NCI-H446 treated with DMSO at 0.1 percent for 48 hours (cell line): ENCODE results near the gene SPEG.
A peak's percentile ranks its signal among the peaks of the same experiment; 100 is the strongest.

Experiments
- DNase-seq: peaks from one replicate; lab custom pipeline; 2025; lab: John Stamatoyannopoulos, UW

The SPEG gene

DNA sequence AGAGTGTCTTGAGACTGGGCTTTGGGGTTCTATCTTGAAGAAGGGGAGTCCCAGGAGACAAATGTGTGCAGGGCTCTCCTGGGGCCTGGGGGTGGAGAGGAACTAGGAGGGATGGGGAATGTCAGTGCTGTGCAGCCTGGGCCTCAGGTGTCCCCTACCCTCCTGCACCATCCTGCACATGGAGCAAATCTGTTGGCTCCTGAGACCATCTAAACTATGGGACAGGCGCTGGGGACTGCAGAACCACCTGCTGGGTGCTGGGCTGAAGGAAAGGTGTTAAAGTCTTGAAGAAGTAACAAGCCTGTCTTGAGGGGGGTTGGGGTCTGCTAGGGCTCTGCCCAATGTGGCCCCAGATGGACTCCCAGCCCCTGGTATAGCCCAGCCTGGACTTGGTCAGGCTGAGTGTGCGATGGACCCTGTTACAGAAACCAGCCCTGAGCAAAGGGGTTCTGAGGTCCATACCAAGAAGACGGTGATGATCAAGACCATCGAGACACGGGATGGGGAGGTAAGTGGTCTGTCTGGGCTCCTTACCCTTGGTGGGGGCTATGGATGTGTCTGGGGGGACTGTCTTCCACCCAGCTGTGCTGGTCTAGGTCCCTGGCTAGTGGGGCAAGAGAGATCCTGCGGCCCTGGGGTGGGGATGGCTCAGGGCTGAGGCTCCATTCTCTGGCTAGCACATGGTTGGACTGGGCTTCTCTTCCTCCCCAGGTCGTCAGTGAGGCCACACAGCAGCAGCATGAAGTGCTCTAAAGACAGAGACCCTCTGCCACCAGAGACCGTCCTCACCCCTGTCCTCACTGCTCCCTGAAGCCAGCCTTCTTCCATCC is 9.2 kb upstream of the SPEG start:
- DNase-seq: no peak

DNA sequence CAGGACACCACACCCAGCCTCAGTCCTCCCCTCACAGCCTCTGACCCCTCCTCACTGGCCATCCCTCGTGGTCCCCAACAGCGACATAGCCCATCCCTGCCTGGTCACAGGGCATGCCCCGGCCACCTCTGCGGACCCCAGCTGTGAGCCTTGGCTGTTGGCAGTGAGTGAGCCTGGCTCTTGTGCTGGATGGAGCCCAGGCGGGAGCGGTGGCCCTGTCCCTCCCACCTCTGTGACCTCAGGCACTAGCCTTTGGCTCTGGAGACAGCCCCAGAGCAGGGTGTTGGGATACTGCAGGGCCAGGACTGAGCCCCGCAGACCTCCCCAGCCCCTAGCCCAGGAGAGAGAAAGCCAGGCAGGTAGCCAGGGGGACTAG is 8.6 kb upstream of the SPEG start:
- no peak for DNase-seq

DNA sequence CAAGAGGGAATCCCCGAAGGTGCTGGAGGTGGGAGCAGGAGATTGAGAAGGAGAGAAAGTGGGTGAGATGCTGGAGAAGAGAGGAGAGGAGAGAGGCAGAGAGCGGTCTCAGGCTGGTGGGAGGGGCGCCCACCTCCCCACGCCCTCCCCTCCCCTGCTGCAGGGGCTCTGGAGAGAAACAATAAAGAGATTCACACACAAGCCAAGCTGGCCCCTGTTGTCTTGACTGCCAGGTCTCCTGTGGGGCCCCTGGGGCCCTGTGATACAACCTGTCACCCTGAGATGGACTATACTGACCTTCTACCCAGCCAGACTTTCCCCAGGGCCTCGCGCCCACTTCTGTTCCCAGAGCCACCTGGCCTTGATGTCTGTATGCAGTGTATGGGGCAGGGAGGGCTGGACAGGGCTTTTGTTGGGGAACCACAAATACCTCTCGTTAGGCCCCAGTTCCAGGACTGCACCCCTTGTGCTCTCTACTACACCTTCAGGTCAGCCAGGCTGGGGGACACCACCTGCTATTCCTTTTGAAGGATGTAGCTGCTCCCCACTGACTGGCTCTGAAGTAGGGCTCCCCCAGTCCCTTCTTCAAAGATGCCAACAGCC is 8.0 kb upstream of the SPEG start:
- DNase-seq: no peak

DNA sequence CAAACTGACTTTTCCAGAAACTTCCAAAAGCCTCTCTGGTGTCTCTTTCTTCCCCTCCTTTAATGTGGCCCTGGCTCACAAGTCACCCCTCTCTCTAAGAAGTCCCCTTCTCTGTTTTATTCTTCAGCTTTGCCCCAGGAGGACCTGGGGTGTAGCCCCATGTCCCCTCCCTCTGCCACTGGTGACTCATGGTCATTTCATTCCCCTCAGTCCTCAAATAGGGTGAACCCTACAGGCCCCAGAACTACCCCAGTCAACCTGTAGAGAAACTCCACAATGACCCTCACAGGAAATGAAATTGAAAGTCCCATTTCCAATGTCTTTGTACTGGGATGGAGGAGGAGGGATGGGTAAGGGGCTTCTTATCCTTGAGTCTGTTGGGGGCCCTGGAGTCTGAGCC is 6.2 kb upstream of the SPEG start:
- no peak for DNase-seq

DNA sequence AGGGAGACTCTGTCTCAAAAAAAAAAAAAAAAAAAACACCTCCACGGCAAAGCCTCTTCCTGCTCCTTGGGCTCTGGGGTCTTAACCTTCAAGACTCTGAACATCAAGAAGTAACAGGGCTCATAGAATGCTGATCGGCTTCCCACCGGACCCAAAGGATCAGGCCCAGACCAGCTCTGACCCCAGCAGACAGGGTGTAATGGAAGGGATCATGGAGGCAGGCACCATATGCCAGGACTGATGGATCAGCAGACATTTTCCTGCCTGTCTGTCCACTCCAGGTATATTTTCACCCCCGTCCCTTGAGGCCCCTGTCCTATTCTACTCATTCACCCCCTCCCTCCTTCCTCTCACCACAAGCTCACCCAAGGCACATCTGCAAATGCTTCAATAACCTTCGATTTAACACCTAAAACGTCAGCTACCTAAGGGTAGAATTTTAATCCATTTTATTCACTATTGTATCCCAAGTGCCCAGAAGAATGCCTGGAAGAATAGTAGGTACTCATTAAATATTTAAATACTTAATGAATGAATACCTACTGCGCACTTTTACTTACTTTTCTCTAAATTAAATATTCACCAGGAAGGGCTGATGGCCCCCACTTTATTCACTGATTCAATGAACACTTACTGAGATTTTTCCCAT is 4.6 kb upstream of the SPEG start:
- DNase-seq: no peak

DNA sequence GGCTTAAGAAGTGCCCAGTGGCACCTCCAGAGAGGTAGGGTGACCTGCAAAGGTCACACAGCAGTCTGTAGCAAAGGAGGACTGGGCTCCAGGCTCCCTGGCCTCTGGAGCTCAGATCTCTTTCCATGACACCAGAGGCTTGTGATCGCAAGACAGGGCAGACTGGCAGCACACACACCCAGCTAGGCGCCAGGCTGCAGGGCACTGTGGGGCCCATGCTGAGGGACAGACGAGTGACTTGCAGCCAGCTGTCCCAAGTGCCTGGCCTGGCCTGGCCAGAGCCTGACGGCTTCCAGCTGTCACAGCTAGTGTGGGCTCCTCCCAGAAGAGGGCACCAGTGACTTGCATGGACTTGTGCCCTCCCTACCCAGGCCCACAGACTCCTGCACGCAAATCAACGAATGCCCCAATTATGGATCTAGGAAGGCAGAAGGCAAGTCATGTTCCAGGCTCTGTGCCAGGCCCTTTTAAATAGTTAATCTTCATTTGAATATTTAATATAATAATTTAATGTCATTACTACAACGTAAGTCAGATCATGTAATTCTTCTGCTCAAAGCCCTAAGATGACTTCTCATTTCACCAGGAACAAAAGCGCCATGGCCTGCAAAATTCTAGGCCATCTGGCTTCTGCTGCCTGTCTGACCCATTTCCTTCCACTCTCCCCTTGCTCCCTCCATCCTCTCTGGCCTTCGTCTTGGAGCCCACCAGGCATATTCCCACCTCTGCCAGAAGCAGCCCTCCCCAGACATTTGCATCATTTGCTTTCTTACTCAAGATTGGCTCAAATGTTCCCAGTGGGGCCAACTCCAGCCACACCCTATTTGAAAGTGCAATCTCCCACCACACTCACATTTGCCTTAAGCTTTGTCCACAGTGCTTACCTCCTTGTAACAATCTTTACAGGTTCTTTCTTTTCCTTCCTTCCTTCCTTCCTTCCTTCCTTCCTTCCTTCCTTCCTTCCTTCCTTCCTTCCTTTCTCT is 3.7 kb upstream of the SPEG start:
- peak; percentile 63 for DNase-seq

DNA sequence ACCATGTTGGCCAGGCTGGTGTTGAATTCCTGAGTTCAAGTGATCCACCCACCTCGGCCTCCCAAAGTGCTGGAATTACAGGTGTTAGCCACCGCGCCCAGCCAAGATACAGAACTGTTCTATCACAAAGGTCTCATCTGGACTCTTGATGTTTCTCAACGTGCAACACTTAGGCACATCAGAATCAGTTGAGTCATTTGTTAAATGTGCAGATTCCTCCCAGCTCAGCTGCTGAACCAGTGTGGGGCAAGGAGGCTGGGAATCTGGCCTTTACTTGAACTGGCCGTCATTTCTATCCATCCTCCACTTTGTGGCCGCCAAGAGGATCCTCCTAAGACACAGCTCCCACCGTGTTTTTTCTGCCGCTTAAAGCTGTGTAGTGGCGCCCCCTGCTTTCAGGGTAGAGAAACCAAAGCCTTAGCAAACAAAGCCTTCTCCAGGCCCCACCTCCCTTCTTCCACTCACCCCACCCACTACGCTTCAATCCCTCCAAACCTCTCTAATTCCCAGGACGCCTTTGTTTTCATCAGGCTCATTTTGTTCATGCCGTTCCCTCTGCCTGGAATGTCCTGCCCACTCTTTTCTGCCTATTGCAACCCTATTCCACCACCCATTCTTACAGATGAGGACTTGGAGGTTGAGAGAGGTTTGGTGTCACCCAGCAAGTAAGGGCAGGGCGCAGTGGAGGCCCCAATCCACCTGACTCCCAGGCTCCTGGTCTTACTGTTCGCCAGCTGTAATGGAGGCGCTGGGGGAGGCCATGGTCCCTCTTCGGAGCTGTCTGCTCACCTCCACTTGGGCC is 776 bp upstream of the SPEG start:
- no peak for DNase-seq

DNA sequence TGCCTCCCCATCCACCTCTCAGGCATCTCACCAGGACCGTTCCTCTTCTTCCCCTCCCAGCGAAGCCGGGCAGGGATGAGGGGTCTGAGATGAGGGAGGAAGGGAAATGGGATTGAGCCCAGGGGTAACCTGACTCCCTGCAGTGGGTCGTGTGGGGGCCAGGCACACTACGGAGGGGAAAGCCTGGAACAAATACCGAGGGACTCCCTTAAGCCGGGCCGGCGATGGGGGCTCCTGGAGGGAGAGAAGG is 250 bp upstream of the SPEG start:
- DNase-seq: no peak

DNA sequence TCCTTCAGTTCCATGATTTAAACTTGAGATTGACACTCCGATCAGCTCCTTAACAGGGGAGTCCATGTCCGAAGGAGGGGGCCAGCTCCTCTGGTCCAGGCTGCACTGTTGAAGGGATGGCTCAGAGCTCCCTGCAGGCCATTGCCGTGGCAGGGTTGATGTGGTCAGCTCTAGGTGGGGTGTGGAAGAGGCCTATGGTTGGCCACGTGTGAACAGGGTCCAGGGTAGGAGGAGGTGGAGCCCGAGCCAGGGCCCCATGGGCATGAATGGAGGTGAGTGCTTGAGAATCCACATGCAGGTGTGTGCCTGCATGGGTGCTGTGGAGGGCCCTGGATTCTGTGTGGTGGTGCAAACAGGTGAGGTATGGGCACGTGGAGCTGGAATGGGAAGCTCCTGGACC is 1.1 kb downstream of the SPEG start:
- no peak for DNase-seq

DNA sequence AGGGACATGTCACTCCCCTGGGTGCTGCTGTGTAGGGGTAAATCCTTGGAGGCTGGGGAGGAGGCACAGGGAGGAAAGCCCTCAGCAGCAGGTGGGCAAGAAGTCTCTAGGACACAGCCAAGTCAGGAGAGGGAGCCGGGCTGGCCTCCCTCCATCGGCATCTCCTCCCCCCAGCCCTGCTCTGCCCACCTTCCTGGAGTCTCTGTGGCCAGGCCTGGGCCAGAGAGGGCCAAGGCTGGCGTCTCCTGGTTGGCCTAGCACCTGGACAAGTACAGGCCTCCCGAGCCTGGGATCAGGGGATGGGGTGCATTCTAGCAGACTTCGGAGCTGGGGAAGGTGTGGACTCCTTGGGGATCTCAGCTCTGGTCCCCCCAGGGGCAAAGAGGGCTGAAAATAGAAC is 1.8 kb downstream of the SPEG start:
- DNase-seq: no peak

DNA sequence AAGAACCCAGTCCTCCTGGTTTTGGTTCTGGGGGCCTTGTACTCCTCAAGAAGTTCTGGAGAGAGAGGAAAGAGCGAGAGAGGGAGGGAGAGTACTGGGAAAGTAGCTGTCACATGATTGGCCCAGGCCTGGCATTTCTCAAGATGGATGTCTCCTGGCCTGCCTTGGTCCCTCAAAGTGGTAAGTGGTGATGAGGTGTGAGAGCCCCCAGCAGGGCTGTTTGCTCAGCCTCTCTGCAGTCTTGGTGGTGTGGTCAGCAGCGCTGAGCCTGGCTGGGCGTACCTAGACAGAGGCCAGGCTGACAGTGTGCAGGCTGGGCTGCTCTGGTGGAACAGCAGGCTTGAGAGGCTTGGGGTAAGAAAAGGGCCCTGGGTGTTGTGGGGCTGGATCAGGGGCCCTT is 2.5 kb downstream of the SPEG start:
- no peak for DNase-seq

DNA sequence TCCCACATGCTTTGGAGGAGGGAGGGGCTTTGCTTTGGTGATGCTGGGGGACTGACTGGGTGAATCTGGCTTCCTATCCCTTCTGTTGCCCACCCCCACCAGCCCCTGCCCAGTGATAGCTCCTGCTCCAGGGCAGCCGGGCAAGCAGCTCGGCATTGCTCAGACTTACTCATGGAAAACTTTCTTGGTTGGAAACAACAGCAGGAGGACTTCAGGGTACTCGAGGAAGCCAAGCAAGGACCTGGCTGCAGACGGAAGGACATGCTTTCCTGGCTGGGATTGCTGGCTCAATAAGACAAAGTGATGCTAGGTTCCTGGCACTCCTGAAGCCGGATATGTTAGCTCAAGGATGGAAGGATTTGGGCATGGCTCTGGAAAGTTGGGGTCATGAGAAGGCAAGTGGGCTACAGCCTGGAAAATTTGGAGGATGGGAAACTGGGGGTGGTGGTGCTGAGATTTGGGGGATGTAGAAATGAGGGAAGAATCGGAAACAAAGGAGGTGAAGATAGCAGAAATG is 3.1 kb downstream of the SPEG start:
- DNase-seq: no peak

DNA sequence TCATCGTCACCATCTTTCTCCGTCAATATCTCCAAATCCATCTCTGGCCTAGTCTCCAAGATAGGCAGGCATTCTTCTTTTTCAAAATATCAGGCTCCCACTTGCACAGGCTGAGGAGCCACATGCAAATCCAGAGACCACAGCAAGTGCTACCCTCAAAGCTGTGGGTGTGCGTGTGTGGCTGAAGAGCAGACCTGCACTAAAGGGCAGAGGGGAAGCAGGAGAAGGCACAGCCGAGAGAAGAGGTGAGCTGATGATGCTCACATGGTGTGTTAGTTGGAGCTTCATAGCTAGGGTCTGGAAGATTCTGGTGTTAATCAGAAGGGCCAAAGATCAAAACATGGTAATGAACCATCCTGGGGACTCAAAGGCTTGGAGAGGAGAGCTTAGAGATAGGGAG is 3.8 kb downstream of the SPEG start:
- DNase-seq: no peak

DNA sequence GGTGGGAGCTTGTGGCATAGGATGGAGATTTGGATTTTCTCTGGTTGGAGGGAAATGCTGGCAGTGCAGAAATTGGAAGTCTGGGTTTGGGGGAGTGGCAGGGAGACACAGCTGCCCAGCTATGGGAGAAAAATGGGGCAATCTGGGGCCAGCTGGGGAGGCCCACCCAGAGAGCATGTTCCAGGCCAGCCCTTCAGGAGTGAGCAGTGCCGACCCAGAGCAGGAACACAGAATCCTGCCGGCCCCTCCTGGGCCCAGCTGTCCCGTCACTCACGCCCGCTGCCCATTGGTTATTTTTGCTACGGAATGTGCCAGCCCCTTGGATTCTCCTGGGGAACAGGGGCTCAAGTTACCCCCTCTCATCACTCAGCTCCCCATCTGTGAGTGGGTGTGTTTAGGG is 4.9 kb downstream of the SPEG start:
- no peak for DNase-seq

DNA sequence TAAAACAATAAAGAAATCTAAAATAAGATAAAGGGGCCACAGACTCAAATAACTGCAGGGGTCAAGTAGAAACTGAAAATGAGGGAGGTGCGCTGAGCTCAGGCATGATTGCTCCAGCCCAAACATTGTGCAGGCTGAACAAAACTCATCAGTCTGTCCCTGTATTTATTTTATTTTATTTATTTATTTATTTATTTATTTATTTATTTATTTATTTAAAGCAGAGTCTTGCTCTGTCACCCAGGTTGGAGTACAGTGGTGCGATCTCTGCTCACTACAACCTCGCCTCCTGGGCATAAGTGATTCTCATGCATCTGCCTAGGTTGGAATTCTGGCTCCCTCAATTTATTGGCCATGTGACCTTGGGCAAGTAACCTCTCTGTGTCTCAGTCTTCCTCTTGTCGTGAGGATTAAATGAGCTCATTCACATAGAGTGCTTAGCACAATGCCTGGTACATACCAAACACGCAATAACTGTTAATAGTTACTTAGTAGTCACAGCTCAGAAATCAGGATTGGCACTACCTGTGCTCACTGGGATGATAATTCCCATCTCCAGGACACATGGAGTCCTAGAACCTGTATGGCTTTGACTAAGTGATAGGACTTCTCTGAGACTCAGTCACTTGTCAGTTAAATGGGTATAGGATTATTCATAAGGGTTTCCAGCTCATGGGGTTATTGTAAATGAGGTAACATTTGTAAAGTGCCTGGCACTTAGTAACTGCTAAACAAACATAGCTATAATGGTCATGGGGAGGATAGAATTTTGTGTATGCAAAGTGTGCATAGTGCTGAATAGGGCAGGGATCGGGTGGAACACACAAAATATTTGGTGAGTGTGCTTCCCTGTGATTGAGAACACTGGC is 6.0 kb downstream of the SPEG start:
- no peak for DNase-seq

DNA sequence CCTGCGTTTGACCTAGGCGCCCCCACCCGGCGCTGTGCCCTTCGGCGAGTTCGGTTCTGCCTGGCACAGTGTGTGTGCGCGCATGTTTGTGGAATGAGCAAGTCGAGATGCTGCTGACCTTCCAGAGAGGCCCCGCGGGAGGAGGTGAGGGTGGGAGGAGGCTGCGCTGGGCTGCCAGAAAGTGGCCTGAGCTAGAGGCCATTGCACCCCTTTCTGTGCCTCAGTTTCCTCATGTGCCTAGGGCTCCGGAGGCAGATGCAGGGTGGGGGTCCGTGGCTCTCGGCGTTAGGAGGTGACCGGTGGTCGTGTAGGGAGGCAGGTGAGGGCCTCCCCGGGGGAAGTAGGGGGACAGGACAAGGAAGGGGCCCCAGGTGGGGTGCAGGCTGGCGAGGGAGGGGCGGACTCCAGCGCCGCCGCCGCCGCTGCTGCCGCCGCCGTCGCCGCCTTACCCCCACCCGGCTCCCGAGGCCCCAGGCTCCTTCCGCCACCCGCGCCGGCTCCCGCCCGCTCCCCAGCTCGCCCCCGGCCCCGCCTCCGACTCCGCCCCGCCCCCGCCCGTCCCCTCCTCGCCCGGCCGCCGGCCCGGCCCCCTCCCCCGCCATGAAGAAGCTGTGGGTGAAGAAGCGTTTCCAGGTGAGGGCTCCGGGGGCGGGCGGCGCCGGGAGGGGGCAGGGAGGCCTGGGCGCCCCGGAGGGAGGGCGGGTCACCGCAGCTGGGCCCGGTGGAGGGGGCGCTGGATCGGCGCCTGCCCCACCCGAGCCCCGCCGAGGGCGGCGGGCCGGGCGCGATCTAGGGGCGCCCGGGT is 7.0 kb downstream of the SPEG start:
- DNase-seq: no peak

DNA sequence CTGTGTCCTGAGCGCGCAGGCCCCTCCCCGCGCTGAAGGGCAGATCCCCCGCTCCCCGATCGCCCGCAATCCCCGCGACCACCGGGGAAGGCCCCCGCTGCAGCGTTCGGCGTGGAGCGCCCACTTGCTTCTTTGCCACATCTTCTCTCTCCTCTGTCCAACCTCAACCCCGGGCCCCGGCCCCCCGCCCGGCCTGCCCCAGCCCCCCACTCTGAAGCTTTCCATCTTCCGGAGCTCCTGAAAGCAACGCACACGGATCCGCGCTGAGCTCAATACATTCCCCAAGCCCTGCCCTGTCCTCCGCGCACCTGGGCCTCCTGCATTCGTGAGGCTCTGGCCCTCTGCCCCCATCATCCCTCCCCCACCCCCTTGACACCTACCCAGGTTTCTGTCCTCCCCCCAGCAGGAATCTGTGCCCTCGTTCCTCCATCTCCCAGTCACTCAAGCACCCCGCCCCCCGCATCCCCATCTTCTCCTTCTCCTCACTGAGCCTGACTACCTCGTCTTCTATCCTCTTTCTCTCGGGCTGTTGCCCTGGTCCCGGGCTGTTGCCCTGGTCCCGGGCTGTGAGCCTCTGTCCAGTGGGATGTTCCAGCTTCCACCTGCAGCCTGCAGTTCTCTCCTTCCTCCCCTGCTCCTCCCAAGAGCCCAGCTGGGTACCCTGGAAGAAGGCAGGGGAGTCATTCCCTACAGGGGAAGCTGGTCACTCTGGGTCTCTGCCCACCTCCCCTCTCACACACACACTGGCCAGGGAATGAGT is 7.8 kb downstream of the SPEG start:
- DNase-seq: no peak

DNA sequence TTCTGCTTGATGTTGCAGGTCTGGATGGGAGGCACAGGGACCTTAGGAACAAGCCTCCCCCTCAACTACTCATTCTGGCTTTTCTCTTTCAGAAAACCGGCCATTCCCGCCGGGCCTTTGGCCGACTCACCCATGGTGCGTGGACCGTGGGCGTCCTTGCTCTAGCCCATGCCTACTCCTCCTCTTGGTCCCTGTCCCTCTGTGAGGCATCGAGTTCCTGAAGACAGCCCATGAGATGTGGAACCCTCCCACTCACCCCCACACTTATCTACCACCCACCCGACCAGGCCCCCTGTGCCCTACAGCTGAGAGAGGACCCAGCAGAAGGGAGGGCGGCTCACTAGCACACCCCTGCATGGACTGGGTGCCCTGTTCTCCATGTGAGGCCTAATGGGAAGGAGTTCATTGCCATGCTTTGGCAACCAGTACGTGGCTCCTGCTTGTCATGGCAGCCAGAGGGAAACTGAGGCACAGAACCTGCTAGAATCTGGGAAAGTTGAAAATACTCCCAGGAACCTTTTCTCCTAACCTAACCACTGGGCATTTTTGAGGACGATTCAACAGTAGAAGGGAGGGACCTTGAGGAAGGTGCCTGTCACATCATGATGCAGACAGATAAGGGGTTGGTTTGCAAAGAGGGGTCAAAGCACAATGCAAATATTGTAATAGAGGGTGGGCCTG is 8.5 kb downstream of the SPEG start:
- DNase-seq: no peak

DNA sequence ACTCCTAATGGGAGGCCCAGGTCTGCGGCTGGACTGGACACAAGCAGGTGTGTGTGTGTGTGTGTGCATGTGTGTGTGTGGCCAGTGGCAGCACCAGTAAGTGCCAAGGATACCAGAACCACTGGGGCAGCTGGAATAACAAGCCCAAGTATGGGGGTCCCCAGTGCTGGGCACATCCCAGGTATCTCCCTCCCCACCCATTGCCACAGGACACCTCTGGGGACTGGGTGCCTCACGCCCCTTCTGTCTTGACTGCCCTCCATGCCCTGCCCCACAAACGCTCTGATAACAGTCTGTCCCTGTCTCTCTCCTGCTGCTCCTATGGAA is 9.0 kb downstream of the SPEG start:
- no peak for DNase-seq
